HG03159 (cell line): ENCODE measurements around the gene CD247.

Source experiments
- ATAC-seq: cut with Tn5 transposase; IDR thresholded peaks from one replicate; pipeline ENCODE4 v1.9.1; 2021; ENCODE audit warnings: mild to moderate bottlenecking, moderate library complexity; ENCODE audit not compliant: unreplicated experiment

Gene CD247

GRCh38 chr1:167440776-167441175, 77.6 kb downstream of the CD247 start:
- no peak for ATAC-seq

GRCh38 chr1:167440345-167440744, 78.0 kb downstream of the CD247 start:
- ATAC-seq, result no peak

GRCh38 chr1:167439301-167439988, 78.9 kb downstream of the CD247 start:
- ATAC-seq, result no peak

GRCh38 chr1:167438171-167439138, 79.9 kb downstream of the CD247 start:
- no peak for ATAC-seq

GRCh38 chr1:167435484-167435883, 82.8 kb downstream of the CD247 start:
- no peak for ATAC-seq

GRCh38 chr1:167434306-167434705, 84.0 kb downstream of the CD247 start:
- ATAC-seq, result no peak

- ATAC-seq, result no peak
Observed at GRCh38 chr1:167433884-167434283, 84.4 kb downstream of the CD247 start.

- ATAC-seq, result no peak
Observed at GRCh38 chr1:167432780-167433179, 85.5 kb downstream of the CD247 start.

- ATAC-seq, result no peak
Observed at GRCh38 chr1:167431909-167432650, 86.2 kb downstream of the CD247 start.

- ATAC-seq, result no peak
Observed at GRCh38 chr1:167431261-167431908, 86.9 kb downstream of the CD247 start.

- no peak for ATAC-seq
Observed at GRCh38 chr1:167430849-167431242, 87.5 kb downstream of the CD247 start.

GRCh38 chr1:167430134-167430848, 88.0 kb downstream of the CD247 start:
- ATAC-seq, result no peak

GRCh38 chr1:167429612-167430011, 88.7 kb downstream of the CD247 start:
- peak; percentile 42 for ATAC-seq

- ATAC-seq, result no peak
Observed at GRCh38 chr1:167428395-167428794, 89.9 kb downstream of the CD247 start.

GRCh38 chr1:167427848-167428247, 90.5 kb downstream of the CD247 start:
- no peak for ATAC-seq

GRCh38 chr1:167426716-167427115, 91.6 kb downstream of the CD247 start:
- ATAC-seq, result no peak

- ATAC-seq, result no peak
Observed at GRCh38 chr1:167425482-167425881, 92.8 kb downstream of the CD247 start.

GRCh38 chr1:167423684-167424619, 94.4 kb downstream of the CD247 start:
- no peak for ATAC-seq

- ATAC-seq, result no peak
Observed at GRCh38 chr1:167420510-167420909, 97.8 kb downstream of the CD247 start.
